ENCODE measurements around the gene COL4A2. TPM values are rescaled to one million over a fixed set of nuclear protein-coding genes. Genes with fewer than 3 reads are reported as not detected.
"Not testable (repeated sequence)": the region's sequence is repeated elsewhere in the genome, so short reads cannot be mapped to it uniquely, and the experiment has no call there.

Gene COL4A2
- polyA plus RNA-seq, 3 donors: 465 to 580 (median 554) TPM

- DNase-seq: no peak
Observed at GRCh38 chr13:110318920-110319319, 11.8 kb downstream of the COL4A2 start.

GRCh38 chr13:110319397-110319773, 12.3 kb downstream of the COL4A2 start:
- DNase-seq: no peak

- no peak for DNase-seq
Observed at GRCh38 chr13:110319774-110320509, 12.9 kb downstream of the COL4A2 start.

GRCh38 chr13:110320645-110321044, 13.6 kb downstream of the COL4A2 start:
- DNase-seq: no peak

GRCh38 chr13:110321573-110321972, 14.5 kb downstream of the COL4A2 start:
- DNase-seq: not testable (repeated sequence)

GRCh38 chr13:110322126-110322827, 15.2 kb downstream of the COL4A2 start:
- DNase-seq: no peak

- no peak for DNase-seq
Observed at GRCh38 chr13:110322828-110323171, 15.7 kb downstream of the COL4A2 start.

GRCh38 chr13:110323172-110323891, 16.2 kb downstream of the COL4A2 start:
- DNase-seq: no peak

- DNase-seq: no peak
Observed at GRCh38 chr13:110324026-110324749, 17.1 kb downstream of the COL4A2 start.

GRCh38 chr13:110326263-110326904, 19.3 kb downstream of the COL4A2 start:
- DNase-seq: no peak

GRCh38 chr13:110327051-110327721, 20.1 kb downstream of the COL4A2 start:
- DNase-seq: no peak

GRCh38 chr13:110328573-110328972, 21.5 kb downstream of the COL4A2 start:
- no peak for DNase-seq

GRCh38 chr13:110329258-110329657, 22.2 kb downstream of the COL4A2 start:
- DNase-seq: no peak

GRCh38 chr13:110329798-110330461, 22.8 kb downstream of the COL4A2 start:
- no peak for DNase-seq

GRCh38 chr13:110330491-110331011, 23.5 kb downstream of the COL4A2 start:
- DNase-seq: no peak

GRCh38 chr13:110331362-110331761, 24.3 kb downstream of the COL4A2 start:
- no peak for DNase-seq

- no peak for DNase-seq
Observed at GRCh38 chr13:110332750-110333149, 25.7 kb downstream of the COL4A2 start.

GRCh38 chr13:110333837-110334236, 26.8 kb downstream of the COL4A2 start:
- DNase-seq: no peak

- DNase-seq: no peak
Observed at GRCh38 chr13:110334256-110334655, 27.2 kb downstream of the COL4A2 start.

- no peak for DNase-seq
Observed at GRCh38 chr13:110334841-110335490, 27.9 kb downstream of the COL4A2 start.

Measured in renal pelvis (tissue), 4 donors.